Retina (tissue), 1 donor: ENCODE data around the gene TSPAN18.
"Not testable (repeated sequence)": the region's sequence is repeated elsewhere in the genome, so short reads cannot be mapped to it uniquely, and the experiment has no call there.

ENCODE experiments used
- DNase-seq: peaks from one replicate; pipeline ENCODE4 v3.0.0-alpha.2; 2016

Gene TSPAN18

GRCh38 chr11:44852952-44853351, 126.2 kb downstream of the TSPAN18 start:
- no peak for DNase-seq

GRCh38 chr11:44853666-44854065, 126.9 kb downstream of the TSPAN18 start:
- no peak for DNase-seq

GRCh38 chr11:44854086-44854485, 127.3 kb downstream of the TSPAN18 start:
- DNase-seq: no peak

DNA sequence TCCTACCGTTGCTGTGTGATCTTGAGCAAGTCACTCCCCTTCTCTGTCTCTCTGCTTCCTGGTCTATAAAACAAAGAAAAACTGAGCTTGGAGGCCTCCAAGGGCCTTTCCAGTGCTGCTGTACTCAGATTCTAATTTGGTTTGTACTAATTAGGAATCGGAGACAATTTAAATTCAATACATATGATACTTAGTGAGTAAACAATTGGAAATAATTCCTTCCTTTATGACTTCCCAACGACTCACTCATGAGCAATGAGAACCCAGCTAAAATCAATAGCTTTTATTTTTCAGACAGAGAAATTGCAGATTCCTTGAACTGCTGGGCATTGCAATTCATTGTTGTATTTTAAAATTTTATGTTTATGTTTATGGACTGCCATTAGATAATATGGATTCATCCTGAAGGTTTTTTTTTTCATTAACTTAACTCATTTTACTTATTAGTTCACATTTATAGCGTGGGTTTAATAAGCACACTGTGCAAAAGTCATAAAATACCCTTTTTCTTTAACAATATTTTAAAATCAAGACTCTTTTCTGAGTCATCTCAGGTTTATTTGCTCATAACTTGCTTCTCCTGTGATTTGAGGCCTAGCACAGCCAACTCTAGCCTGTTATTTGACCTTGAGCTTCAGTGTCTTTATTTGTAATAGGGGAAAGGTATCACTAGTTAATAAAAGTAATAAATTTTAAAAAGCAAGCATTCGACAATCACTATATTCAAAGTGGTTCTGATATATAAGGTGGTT, 128.2 kb downstream of the TSPAN18 start:
- no peak for DNase-seq

- no peak for DNase-seq
Observed at GRCh38 chr11:44855493-44855849, 128.7 kb downstream of the TSPAN18 start.

DNA sequence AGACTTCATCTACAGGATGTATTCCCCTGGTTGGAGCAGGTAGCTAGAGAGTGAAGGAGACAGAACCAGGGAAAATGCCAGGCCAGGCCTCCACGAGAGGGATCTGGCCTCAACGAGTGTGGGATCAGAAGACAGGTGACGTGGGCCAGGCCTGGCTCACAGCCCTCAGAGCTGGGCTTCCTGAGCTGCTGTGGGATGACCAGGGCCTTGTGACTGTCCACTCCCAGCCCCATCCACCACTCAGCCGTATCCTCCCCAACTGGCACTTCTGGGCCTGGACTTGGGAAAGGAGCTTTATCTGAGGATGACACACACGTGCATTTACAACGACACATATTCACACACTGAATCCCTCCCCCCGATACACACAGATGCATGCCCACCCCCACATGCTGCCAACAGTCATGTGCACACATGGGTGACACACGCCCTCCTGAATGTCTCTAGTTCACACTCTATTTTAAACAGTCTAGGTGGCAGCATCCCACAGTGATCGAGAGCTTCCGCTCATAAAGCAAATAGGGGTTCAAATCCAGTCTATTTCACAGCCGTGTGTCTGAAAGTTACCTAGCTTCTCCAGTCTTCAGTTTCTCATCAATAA, 130.8 kb downstream of the TSPAN18 start:
- no peak for DNase-seq

- no peak for DNase-seq
Observed at GRCh38 chr11:44858796-44859527, 132.2 kb downstream of the TSPAN18 start.

- no peak for DNase-seq
Observed at GRCh38 chr11:44859528-44859925, 132.8 kb downstream of the TSPAN18 start.

- no peak for DNase-seq
Observed at GRCh38 chr11:44860346-44860745, 133.6 kb downstream of the TSPAN18 start.

GRCh38 chr11:44861849-44862557, 135.2 kb downstream of the TSPAN18 start:
- DNase-seq: no peak

- DNase-seq: no peak
Observed at GRCh38 chr11:44862558-44863101, 135.9 kb downstream of the TSPAN18 start.

GRCh38 chr11:44863231-44863630, 136.5 kb downstream of the TSPAN18 start:
- no peak for DNase-seq

GRCh38 chr11:44865866-44866272, 139.1 kb downstream of the TSPAN18 start:
- peak; percentile 53 for DNase-seq

GRCh38 chr11:44866286-44866685, 139.5 kb downstream of the TSPAN18 start:
- DNase-seq: no peak

DNA sequence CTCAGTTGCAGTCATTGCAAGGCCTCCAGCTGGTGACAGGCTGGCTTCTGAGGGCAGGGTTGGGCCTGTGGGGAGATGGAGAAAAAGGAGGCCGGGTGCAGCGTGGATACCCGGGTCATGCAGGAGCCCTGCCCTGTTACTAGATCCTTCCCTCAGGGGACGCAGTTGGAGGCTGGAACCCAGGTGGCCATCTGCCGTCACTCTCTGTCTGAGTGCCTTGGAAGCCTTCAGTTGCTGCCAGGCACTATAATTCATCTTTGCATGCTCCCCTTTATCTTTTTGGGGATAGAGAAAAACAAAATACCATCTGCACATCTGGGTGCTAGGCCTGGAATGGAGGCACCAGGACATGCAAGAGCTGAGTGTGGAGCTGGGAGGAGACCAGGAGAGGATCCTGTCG, 141.3 kb downstream of the TSPAN18 start:
- DNase-seq: no peak

DNA sequence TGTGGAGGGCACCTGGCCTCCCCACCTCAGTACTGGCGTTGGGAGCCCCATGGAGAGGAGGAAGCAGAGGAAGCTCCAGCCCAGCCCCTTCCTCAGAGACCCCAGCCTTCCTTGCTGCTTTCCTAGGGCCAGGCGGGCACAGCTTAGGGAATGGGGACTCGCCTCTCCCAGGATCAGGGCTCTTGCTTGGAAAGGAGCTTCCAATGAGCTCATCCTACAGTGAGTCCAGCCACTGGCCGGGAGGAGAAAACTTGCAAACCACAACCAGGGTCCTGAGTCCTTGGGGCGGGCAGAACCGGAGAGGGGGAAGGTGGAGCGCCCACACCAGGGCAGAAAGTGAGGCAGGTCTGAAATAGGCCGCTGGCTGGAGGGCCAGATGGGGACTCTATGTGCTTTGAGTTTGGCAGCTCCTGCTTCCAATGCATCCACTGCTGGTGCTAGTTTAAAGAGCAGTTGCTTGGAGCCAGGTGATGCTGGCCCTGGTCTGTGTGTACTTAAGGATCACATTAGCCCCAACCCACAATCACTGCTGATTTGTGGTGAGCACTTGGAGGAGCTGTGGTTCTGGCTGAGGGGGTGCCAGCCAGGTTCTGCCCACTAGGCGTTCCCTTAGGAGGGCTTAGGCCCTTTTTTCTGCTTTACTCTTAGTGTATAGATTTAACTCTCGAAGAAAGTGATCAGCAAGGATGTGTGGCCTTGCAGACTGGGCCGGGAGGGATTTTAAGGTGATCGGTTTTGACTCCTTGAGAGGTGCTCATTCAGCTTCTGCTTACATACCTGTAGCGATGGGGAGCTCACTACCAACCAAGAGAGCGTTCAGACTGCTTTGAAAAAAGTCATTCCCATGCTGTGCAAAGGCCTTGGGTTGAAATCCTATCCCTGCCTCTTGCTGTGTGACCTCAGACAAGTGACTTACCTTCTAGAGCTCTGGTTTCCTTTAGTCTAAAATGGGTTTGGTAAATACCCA, 142.0 kb downstream of the TSPAN18 start:
- no peak for DNase-seq

DNA sequence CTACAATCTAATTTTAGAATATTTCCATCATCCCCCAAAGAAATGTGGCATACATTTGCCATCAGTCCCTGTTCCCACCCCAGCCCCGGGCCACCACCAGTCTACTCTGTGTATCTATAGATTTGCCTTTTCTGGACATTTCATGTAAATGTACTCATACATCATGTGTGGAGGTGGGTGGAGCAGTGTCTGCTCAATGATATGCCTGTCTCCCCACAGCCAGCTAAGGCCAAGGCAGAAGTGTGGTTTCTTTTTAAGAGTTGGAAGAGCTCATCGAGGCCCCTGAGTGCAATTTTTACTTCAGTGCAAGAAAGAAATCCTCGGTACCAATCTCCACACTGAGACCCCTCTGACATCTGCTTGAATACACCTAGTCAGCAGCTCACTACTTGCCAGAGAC, 143.4 kb downstream of the TSPAN18 start:
- no peak for DNase-seq

- DNase-seq: no peak
Observed at GRCh38 chr11:44870615-44871176, 143.9 kb downstream of the TSPAN18 start.

DNA sequence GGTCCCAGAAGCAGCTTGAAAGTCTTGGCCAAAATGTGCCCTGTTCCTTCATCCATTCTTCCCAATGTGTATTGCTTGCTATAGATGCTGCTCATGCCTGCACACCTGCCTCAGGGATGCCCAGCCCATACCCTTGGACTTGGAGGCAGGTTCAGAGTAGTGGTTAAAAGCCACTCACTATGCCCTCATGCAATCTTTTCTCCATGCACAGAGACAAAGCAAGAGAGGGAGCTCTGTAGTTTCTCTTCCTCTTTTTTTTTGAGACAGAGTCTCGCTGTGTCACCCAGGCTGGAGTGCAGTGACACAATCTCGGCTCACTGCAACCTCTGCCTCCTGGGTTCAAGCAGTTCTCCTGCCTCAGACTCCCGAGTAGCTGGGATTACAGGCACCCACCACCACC, 144.9 kb downstream of the TSPAN18 start:
- DNase-seq: not testable (repeated sequence)

- no peak for DNase-seq
Observed at GRCh38 chr11:44872556-44872955, 145.8 kb downstream of the TSPAN18 start.

DNA sequence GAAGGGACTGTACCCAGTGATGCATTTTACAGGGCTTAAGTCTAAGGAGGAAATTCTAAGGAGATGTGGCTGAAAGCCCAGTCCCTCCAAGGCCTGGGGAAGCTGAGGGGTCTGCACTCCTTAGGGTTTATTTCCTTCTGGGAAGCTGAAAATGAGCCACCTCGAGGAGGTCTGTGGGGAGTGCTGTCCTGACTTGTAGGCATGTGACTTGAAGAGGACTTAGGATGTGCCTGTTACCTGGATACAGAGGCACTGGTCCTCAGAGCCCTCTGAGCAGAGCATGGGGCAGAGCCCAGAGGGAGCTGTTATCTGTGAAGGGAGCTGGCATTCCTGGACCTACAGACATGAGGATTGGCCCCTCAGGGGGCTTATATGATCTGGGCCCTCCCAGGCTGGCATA, 146.8 kb downstream of the TSPAN18 start:
- DNase-seq: no peak

- no peak for DNase-seq
Observed at GRCh38 chr11:44874284-44874683, 147.5 kb downstream of the TSPAN18 start.
